ENCODE data around the gene SMYD1.

- TF ChIP-seq CTCF (IDR thresholded peaks at IDR 0.05) (no peak), POLR2A (IDR thresholded peaks at IDR 0.05) (no peak)
Measured at GRCh38 chr2:88128654-88129312, 61.2 kb downstream of the SMYD1 start.

Data from upper lobe of left lung (tissue), 4 donors.